Camera-type eye (tissue), 1 donor: ENCODE data around the gene CLDN11. TPM values are rescaled to one million over a fixed set of nuclear protein-coding genes. Genes with fewer than 3 reads are reported as not detected.

Experiments used
- total RNA-seq: library from RNA; depleted of rRNA; stranded (reverse); fragments of >200 nt; gene quantifications from one replicate; pipeline ENCODE4 v1.2.3, GENCODE V29; 2014

The CLDN11 gene
- total RNA-seq = 16.8 TPM

DNA sequence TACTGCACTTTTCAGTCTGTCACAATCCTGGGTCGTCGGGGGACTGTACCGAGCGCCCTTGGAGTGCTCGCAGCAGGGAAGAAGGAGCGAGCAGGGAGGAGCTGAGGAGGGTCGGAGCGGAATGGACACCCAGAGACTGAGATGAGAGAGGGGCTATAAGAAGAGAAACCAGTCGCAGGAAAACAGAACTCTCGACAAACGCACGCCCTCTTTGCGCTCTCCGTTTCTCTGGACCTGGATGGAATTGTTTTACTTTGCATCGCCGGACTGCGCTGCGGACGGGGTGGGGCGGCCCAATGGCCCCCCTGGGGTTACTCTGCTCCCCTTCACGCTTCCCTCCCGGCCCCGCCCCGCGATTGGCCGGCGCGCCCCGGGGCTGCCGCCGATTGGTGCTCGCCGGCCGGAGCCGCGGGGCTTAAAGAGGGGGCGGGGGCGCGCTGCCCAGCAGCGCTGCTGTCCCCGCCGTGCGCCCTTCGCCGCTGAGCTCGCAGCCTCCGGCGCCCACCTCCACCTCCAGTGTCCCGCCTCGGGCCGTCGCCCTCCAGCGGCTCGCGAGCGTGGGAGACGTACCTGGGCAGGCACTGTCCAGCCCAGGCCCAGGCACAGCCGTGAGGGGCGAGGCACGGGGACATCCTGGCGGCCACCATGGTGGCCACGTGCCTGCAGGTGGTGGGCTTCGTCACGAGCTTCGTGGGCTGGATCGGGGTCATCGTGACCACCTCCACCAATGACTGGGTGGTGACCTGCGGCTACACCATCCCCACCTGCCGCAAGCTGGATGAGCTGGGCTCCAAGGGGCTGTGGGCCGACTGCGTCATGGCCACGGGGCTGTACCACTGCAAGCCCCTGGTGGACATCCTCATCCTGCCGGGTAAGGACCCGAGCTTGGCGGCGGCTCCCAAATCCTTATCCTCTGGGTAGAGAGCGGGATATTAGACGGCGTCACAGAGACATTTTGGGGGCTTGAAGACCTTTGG lies at the start of gene CLDN11:
CLDN11 (plus strand) TSS at position 447 of the 977 bp plus-strand sequence; CDS start at position 646, 199 bp downstream.

Other genes starting within 250 kb of the CLDN11 start
- 89.3 TPM for gene PHC3, start 237.1 kb upstream of the CLDN11 start, total RNA-seq
- 68.0 TPM for gene PRKCI, start 196.4 kb upstream of the CLDN11 start, total RNA-seq
- gene SKIL, start 61.2 kb upstream of the CLDN11 start, total RNA-seq = 141 TPM
- gene SLC7A14, start 167.2 kb downstream of the CLDN11 start, total RNA-seq = 4.5 TPM